Testis (tissue), 3 donors: Measurements from ENCODE around the gene NUCB2. TPM values are rescaled to one million over a fixed set of nuclear protein-coding genes. Genes with fewer than 3 reads are reported as not detected.

Experiments used
- DNase-seq: peaks from one replicate; pipeline ENCODE4 v3.0.0-alpha.2; 2019
- H3K27ac ChIP-seq, 2 donors: fragments of 200-600 bp; sonication (generic); one replicate each; pipeline ENCODE4 v1.5.1; 2019
- H3K27me3 ChIP-seq: fragments of 200-600 bp; sonication (generic); one replicate; pipeline ENCODE4 v1.5.1; 2019
- H3K36me3 ChIP-seq: fragments of 200-600 bp; sonication (generic); one replicate; pipeline ENCODE4 v1.5.1; 2017; ENCODE audit warnings: low read depth; ENCODE audit errors: missing control alignments
- H3K4me1 ChIP-seq: fragments of 200-600 bp; sonication (generic); one replicate; pipeline ENCODE4 v1.5.1; 2019
- H3K4me3 ChIP-seq, 2 donors: fragments of 200-600 bp; sonication (generic); one replicate each; pipeline ENCODE4 v1.5.1; 2017 to 2019
- H3K9me3 ChIP-seq: fragments of 200-600 bp; sonication (generic); one replicate; pipeline ENCODE4 v1.5.1; 2017
- POLR2A ChIP-seq: fragments of 450-650 bp; IDR thresholded peaks from one replicate; pipeline ENCODE4 v1.6.1; 2017; ENCODE audit warnings: antibody characterized with exemption, mild to moderate bottlenecking, moderate library complexity
- WGBS, 2 donors: methylation state at CpG; one replicate each; pipeline ENCODE4 v1.1.5; 2018; 5-methylcytosine and 5-hydroxymethylcytosine counted together
- intact Hi-C: fragments of 100-400 bp; cut with DNase I; formaldehyde crosslinking; loops from one replicate; pipeline ENCODE4 v1.15.1; 2023; ENCODE audit warnings: low total_unique reads
- polyA plus RNA-seq: library from polyadenylated mRNA; stranded (reverse); fragments of 350-450 nt; fragmentation: Illumina TruSeq; extraction: RNeasy Lipid Tissue Mini Kit (QIAGEN cat#74804); gene quantifications from one replicate; pipeline ENCODE4 v1.2.3, GENCODE V29; 2014; ENCODE audit warnings: low read depth, low replicate concordance; ENCODE audit not compliant: insufficient read depth
- total RNA-seq, 2 donors: library from RNA; depleted of rRNA; stranded (reverse); fragments of >200 nt; gene quantifications; one replicate each; pipeline ENCODE4 v1.2.3, GENCODE V29; 2016
- TF ChIP-seq, protein P1 (sequence below), 3 experiments: fragments of 450-650 bp in 2 of 3; fragments of 200-600 bp in 1 of 3; sonication (generic) in 1 of 3; IDR thresholded peaks; one replicate each; pipeline ENCODE4 v1.5.1; 2016 to 2019; ENCODE audit warnings: antibody characterized with exemption in 3 of 3, mild to moderate bottlenecking in 2 of 3, moderate library complexity in 1 of 3

Gene NUCB2
- total and polyA plus RNA-seq, 3 donors from 2014 or later, result 86.1 to 186 (median 138) TPM

DNA sequence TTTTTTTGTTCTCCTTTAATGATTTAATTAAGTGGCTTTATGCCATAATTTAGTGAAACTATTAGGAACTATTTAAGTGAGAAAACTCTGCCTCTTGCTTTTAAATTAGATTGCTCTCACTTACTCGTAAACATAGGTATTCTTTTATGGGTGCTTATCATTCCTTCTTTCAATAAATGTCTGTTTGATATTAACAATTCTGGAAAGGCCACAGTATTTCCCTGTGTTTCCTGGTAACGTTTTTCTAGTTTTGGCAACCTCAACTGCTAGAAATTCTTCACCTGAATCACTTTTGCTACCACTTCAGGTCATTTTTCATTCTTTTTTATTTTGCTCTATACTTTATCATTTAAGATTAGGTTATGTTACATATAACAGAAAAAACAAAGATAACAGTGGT, 55.1 kb downstream of the NUCB2 start:
- Histone ChIP-seq H3K27ac (no peak overlapping the region), H3K36me3 (no peaks in the 10 kb centered on the region), H3K27me3 (no peaks in the 10 kb centered on the region), H3K9me3 (no peaks in the 10 kb centered on the region), H3K4me3 (no peak overlapping the region), H3K4me1 (no peaks in the 10 kb centered on the region)
- intact Hi-C loops, result no loop called here
- DNase-seq, result no peak
- WGBS, 2 donors, result 64% methylated on average over 2 of the region's 2 CpGs
- TF ChIP-seq, protein P1, sequence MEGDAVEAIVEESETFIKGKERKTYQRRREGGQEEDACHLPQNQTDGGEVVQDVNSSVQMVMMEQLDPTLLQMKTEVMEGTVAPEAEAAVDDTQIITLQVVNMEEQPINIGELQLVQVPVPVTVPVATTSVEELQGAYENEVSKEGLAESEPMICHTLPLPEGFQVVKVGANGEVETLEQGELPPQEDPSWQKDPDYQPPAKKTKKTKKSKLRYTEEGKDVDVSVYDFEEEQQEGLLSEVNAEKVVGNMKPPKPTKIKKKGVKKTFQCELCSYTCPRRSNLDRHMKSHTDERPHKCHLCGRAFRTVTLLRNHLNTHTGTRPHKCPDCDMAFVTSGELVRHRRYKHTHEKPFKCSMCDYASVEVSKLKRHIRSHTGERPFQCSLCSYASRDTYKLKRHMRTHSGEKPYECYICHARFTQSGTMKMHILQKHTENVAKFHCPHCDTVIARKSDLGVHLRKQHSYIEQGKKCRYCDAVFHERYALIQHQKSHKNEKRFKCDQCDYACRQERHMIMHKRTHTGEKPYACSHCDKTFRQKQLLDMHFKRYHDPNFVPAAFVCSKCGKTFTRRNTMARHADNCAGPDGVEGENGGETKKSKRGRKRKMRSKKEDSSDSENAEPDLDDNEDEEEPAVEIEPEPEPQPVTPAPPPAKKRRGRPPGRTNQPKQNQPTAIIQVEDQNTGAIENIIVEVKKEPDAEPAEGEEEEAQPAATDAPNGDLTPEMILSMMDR (IDR thresholded peaks at IDR 0.05), result no peak
- TF ChIP-seq POLR2A, result no peak

DNA sequence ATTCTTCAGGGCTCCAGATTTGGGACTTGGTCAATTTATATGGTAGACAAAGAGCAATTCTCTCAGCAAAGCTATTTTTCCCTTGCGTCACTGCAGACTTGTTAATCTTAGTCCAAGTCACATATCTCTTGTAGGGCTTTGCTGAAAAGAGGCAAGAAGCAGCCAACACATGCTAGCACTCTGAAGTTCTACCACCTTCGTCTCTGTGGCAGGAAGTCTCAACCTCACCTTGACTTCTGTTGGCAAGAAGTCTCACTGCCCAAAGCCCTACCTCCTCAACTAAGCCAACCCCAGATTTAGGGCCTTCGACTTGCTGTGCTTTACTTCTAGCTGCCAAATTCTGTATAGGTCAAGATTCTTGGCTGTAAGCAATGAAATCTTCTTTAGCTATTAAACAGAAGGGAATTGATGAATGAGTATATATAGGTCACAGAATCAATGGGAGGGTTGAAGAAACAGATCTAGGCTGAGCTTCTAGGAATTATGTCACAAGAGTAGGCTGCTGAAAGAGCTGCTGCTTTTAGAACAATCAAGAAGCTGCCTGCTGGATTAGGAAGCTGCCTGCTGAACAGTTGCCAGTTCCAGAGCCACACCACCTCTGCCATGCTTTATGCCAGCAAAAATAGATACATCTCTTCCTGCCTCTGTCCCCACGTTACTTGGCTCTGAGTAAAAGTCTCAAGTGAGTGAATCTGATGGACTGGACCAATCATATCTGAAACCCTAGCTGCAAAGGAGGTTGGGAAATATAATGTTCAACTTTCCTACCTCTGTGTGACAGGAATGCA, 57.5 kb downstream of the NUCB2 start:
- TF ChIP-seq, protein P1 (IDR thresholded peaks at IDR 0.05), result no peak
- no peak for TF ChIP-seq POLR2A
- Histone ChIP-seq H3K27ac (no peak overlapping the region), H3K27me3 (no peaks in the 10 kb centered on the region), H3K9me3 (no peaks in the 10 kb centered on the region), H3K4me1 (no peaks in the 10 kb centered on the region), H3K36me3 (no peaks in the 10 kb centered on the region), H3K4me3 (no peak overlapping the region)
- DNase-seq, result peak; percentile 30
- intact Hi-C loops, result no loop called here
- 82 to 83% methylated on average over 4 of the region's 4 CpGs for WGBS, 2 donors

DNA sequence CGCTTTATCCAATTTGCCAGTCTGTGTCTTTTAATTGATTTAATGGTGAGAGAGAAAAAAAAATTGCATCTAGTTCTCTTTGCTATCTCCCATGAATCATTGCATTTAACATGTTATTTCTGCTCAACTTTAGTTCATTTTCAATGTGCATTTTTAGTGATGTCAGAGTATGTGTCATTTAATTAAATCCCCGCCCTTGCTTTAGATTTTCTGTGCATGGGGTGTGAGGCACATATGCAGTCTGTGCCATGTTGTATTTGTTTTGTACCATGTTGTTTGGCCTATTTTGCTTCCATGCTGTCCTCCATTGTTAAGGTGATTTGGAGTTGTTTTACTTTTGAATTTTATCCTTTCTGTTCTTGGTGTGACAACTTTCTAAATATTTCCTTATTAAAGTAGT, 66.7 kb downstream of the NUCB2 start:
- intact Hi-C loops, result no loop called here
- DNase-seq, result no peak
- Histone ChIP-seq H3K36me3 (no peaks in the 10 kb centered on the region), H3K27me3 (no peaks in the 10 kb centered on the region), H3K4me1 (no peaks in the 10 kb centered on the region), H3K9me3 (no peaks in the 10 kb centered on the region), H3K4me3 (no peak overlapping the region), H3K27ac (no peak overlapping the region)
- 95 to 97% methylated on average over 2 of the region's 2 CpGs for WGBS, 2 donors
- TF ChIP-seq, protein P1 (IDR thresholded peaks at IDR 0.05), result no peak
- TF ChIP-seq POLR2A, result no peak

DNA sequence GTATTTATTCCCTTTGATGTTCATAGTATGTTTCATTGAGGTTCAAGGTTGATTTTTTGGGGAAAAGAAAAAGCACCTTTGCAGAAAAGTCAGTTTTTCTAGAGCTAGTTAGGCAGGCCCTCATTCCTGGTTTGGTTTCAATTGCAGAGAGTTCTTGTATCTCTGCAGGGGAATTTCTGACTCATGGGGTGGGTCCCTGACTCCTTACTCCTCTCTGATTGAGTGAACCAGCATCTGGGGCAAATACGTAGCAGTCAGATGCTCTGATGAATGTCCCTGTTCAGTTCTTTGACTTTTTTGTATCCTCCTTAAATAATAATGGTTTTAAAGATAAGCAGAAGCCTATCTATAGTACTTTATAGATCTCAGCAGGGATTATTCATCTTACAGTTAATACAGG, 67.4 kb downstream of the NUCB2 start:
- no peak for DNase-seq
- no peaks in the 10 kb centered on the region for H3K27me3 ChIP-seq
- H3K9me3 ChIP-seq, result no peaks in the 10 kb centered on the region
- TF ChIP-seq, protein P1 (IDR thresholded peaks at IDR 0.05), result no peak
- TF ChIP-seq POLR2A, result no peak
- no peak overlapping the region for H3K4me3 ChIP-seq
- H3K27ac ChIP-seq, result no peak overlapping the region
- no peaks in the 10 kb centered on the region for H3K36me3 ChIP-seq
- no peaks in the 10 kb centered on the region for H3K4me1 ChIP-seq
- 93 to 96% methylated on average over 1 of the region's 1 CpG for WGBS, 2 donors
- intact Hi-C loops, result no loop called here

DNA sequence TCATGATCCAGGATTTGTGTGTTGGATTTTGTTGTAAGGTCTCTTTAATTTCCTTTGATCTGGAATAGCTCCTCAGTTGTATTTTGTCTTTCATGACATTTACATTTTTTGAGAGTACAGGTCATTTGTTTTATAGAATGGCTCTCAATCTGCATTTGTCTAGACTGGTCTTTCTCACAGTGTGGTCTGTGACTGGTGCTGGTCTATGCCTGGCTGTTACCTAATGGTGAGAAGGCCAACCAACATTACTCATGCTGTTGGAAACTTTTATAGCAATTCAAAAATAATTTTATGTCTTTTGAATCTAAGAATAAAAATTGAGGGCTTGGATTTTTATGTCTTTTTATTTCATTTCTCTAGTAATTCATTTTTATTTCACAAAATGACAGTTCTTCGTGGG, 71.1 kb downstream of the NUCB2 start:
- intact Hi-C loops, result no loop called here
- Histone ChIP-seq H3K4me1 (no peaks in the 10 kb centered on the region), H3K4me3 (no peak overlapping the region), H3K9me3 (no peaks in the 10 kb centered on the region), H3K36me3 (no peaks in the 10 kb centered on the region), H3K27me3 (no peaks in the 10 kb centered on the region), H3K27ac (no peak overlapping the region)
- 76 to 85% methylated on average over 1 of the region's 1 CpG for WGBS, 2 donors
- TF ChIP-seq POLR2A, result no peak
- TF ChIP-seq, protein P1 (IDR thresholded peaks at IDR 0.05), result no peak
- no peak for DNase-seq
